ENCODE measurements around the gene SLC34A3. TPM values are rescaled to one million over a fixed set of nuclear protein-coding genes. Genes with fewer than 3 reads are reported as not detected.

Gene SLC34A3
- total and polyA plus RNA-seq, 2 of the 8 experiments (the other 6 are each of a cell fraction or from before 2014, with no cell fraction given), result 0.08 TPM; not detected in 1

DNA sequence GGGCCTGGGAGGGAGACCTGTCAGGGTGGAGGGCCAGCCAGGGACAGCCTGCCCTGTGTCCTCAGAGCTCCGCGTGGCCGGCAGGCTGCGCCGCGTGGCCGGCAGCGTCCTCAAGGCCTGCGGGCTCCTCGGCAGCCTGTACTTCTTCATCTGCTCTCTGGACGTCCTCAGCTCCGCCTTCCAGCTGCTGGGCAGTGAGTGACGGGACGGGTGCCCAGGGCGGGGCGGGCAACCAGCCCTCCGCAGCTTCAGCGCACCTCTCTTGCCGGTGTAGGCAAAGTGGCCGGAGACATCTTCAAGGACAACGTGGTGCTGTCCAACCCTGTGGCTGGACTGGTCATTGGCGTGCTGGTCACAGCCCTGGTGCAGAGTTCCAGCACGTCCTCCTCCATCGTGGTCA lies 1.8 kb downstream of the SLC34A3 start:
- CTCF ChIA-PET (ENCODE audit: partially characterized antibody), result interaction anchor here (0.6 to 20.2 kb wide), 2 partner anchors 40 to 114 kb away, joined by 3 to 204 read pairs; partner anchors contain the start of genes ANAPC2 and SSNA1
- WGBS, 2 experiments (ENCODE audit: extremely low coverage in 1 of 2, insufficient coverage in 1 of 2, insufficient read length in 1 of 2, insufficient replicate concordance in 2 of 2, low coverage in 1 of 2, low lambda C conversion rate in 2 of 2, missing lambda C conversion rate in 1 of 2), result 93% methylated on average over 24 of the region's 24 CpGs; no CpG with 5 or more reads in 1 of the 2 experiments
- TF ChIP-seq ASH2L (IDR thresholded peaks at IDR 0.05; ENCODE audit: low read length) (no peak), RNF2 (IDR thresholded peaks at IDR 0.05; ENCODE audit: borderline replicate concordance, low read depth, low read length, missing control alignments, poor library complexity, severe bottlenecking) (no peak), SIX5 (IDR thresholded peaks at IDR 0.05; ENCODE audit: low read depth, low read length) (no peak), BCL11A (IDR thresholded peaks at IDR 0.05; ENCODE audit: low read depth in 2 of 2, low read length in 2 of 2) (no peak), CTCF (IDR thresholded peaks at IDR 0.05; ENCODE audit: control extremely low read depth in 1 of 3, insufficient read depth in 1 of 3, low read depth in 1 of 3, low read length in 3 of 3) (no peak), KDM1A (IDR thresholded peaks at IDR 0.05; ENCODE audit: borderline replicate concordance, low read length) (no peak), MAX (IDR thresholded peaks at IDR 0.05) (no peak), BACH1 (IDR thresholded peaks at IDR 0.05; ENCODE audit: low read length) (no peak), TCF12 (IDR thresholded peaks at IDR 0.05; ENCODE audit: low read depth, low read length) (no peak)
- TF ChIP-seq, protein P1, sequence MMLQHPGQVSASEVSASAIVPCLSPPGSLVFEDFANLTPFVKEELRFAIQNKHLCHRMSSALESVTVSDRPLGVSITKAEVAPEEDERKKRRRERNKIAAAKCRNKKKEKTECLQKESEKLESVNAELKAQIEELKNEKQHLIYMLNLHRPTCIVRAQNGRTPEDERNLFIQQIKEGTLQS (IDR thresholded peaks at IDR 0.05; ENCODE audit: insufficient read depth, low read depth, low read length), result no peak

More for the DNA sequence above, 1.8 kb downstream of the SLC34A3 start:
- no peak for FAIRE-seq
- no peak for DNase-seq (ENCODE audit: low read depth in 1 of 2, low spot score in 2 of 2)
- H3K23ac ChIP-seq (ENCODE audit: insufficient read length), result no peak overlapping the region
- no peak overlapping the region for H2BK12ac ChIP-seq (ENCODE audit: low read depth, low read length)
- H3K4me2 ChIP-seq (ENCODE audit: insufficient read depth in 1 of 2, low read depth in 2 of 2, low read length in 2 of 2), result no peak overlapping the region
- no peak overlapping the region for H2AK5ac ChIP-seq (ENCODE audit: low read depth, low read length)
- H3K18ac ChIP-seq (ENCODE audit: extremely low read depth, low read length), result no peak overlapping the region
- H4K91ac ChIP-seq (replicated peaks; ENCODE audit: insufficient read length, low read length), result no peak overlapping the region
- peaks cover 0 to 1% of the 10 kb centered on the region in 2 experiments for H4K20me1 ChIP-seq (replicated peaks in 1 of 2; ENCODE audit: control insufficient read depth in 1 of 2, insufficient read depth in 2 of 2, low read length in 2 of 2)
- no peak overlapping the region for H3K4ac ChIP-seq (replicated peaks; ENCODE audit: insufficient read length, low read depth, low read length)
- no peak overlapping the region for H2BK5ac ChIP-seq (ENCODE audit: low read depth, low read length)
- no peaks in the 10 kb centered on the region for H3K9me3 ChIP-seq (ENCODE audit: insufficient read depth in 2 of 2, low read depth in 1 of 2, low read length in 1 of 2)
- H3K27ac ChIP-seq (ENCODE audit: low read depth, low read length), result no peak overlapping the region
- no peak overlapping the region for H3K4me3 ChIP-seq (ENCODE audit: extremely low read depth in 1 of 4, insufficient read depth in 2 of 4, low read depth in 3 of 4, low read length in 4 of 4)
- no peak overlapping the region for H2BK120ac ChIP-seq (replicated peaks; ENCODE audit: low read depth, low read length)
- no peak overlapping the region for H4K8ac ChIP-seq (ENCODE audit: extremely low read depth, insufficient read depth, low read length)
- H2BK20ac ChIP-seq (ENCODE audit: low read length), result no peak overlapping the region
- H3K27me3 ChIP-seq (replicated peaks in 1 of 4; ENCODE audit: control insufficient read depth in 3 of 4, extremely low read depth in 1 of 4, insufficient read depth in 3 of 4, low read length in 3 of 4), result no peaks in the 10 kb centered on the region; a peak in 1 of 7 replicates
- H3K9ac ChIP-seq (replicated peaks in 1 of 4; ENCODE audit: extremely low read depth in 1 of 4, low read depth in 3 of 4, low read length in 3 of 4), result no peak overlapping the region
- peaks cover 0 to 19% (median 10%) of the 10 kb centered on the region in 4 experiments; a peak in 6 of 7 replicates for H3K4me1 ChIP-seq (replicated peaks in 1 of 4; ENCODE audit: control insufficient read depth in 3 of 4, insufficient read depth in 4 of 4, low read length in 3 of 4)
- no peaks in the 10 kb centered on the region for H3K36me3 ChIP-seq (ENCODE audit: control insufficient read depth in 2 of 4, insufficient read depth in 4 of 4, low read length in 3 of 4)
- no peaks in the 10 kb centered on the region for H3K23me2 ChIP-seq (ENCODE audit: low read depth, low read length)
- H3K79me2 ChIP-seq (ENCODE audit: control insufficient read depth in 1 of 2, insufficient read depth in 2 of 2, low read length in 2 of 2), result no peaks in the 10 kb centered on the region
- H3K79me1 ChIP-seq (ENCODE audit: low read depth, low read length), result no peaks in the 10 kb centered on the region
- H3K14ac ChIP-seq (ENCODE audit: insufficient read length), result no peak overlapping the region
- POLR2A ChIA-PET (ENCODE audit: partially characterized antibody), result interaction anchor here (0.6 to 69.9 kb wide), 3 partner anchors 10 to 533 kb away, joined by 3 to 1462 read pairs (median 3); partner anchors contain the start of genes NELFB, STPG3, TOR4A and TUBB4B
- no peak overlapping the region for H2AFZ ChIP-seq (ENCODE audit: low read length)
- no peak overlapping the region for H2BK15ac ChIP-seq (ENCODE audit: low read length)
- H4K5ac ChIP-seq (ENCODE audit: insufficient read length, low read depth, low read length), result no peak overlapping the region
- no peak overlapping the region for H3K56ac ChIP-seq (replicated peaks; ENCODE audit: insufficient read length, low read depth, low read length)

Measured in H1 (cell line).